IMR-90 (cell line): ENCODE results near the gene DUS1L. TPM values are rescaled to one million over a fixed set of nuclear protein-coding genes. Genes with fewer than 3 reads are reported as not detected.

ENCODE experiments used
- CHD1 ChIP-seq: IDR thresholded peaks from 2 replicates; pipeline ENCODE4 v1.6.1; 2012; ENCODE audit warnings: low read depth, low read length, improper control_type of control experiment
- FOS ChIP-seq: fragments of 150-350 bp; IDR thresholded peaks from 2 replicates; pipeline ENCODE4 v1.6.1; 2016; ENCODE audit warnings: low read depth, low read length
- MXI1 ChIP-seq: IDR thresholded peaks from 2 replicates; pipeline ENCODE4 v1.6.1; 2012; ENCODE audit warnings: low read depth, mild to moderate bottlenecking, low read length, moderate library complexity, borderline replicate concordance
- NFE2L2 ChIP-seq: fragments of 150-350 bp; IDR thresholded peaks from 2 replicates; pipeline ENCODE4 v1.6.1; 2016; ENCODE audit warnings: low read depth, mild to moderate bottlenecking, low read length
- polyA plus RNA-seq, 3 experiments: library from polyadenylated mRNA; depleted of rRNA; stranded (reverse); fragments of >200 nt; gene quantifications; 2 replicates each; pipeline ENCODE4 v1.2.3, GENCODE V29; 2012; ENCODE audit warnings: low replicate concordance in 1 of 3
- total RNA-seq: library from RNA; depleted of rRNA; stranded (reverse); fragments of >200 nt; gene quantifications from 2 replicates; pipeline ENCODE4 v1.2.3, GENCODE V29; 2012
- TF ChIP-seq, protein P1 (sequence below): conservative IDR thresholded peaks from 2 replicates; pipeline ENCODE4 v1.5.1; 2012; ENCODE audit warnings: mild to moderate bottlenecking, low read depth, low read length, improper control_type of control experiment

DUS1L gene
- total and polyA plus RNA-seq, 2 of the 4 experiments (the other 2 are of a cell fraction): 29.0 to 76.9 TPM

DNA sequence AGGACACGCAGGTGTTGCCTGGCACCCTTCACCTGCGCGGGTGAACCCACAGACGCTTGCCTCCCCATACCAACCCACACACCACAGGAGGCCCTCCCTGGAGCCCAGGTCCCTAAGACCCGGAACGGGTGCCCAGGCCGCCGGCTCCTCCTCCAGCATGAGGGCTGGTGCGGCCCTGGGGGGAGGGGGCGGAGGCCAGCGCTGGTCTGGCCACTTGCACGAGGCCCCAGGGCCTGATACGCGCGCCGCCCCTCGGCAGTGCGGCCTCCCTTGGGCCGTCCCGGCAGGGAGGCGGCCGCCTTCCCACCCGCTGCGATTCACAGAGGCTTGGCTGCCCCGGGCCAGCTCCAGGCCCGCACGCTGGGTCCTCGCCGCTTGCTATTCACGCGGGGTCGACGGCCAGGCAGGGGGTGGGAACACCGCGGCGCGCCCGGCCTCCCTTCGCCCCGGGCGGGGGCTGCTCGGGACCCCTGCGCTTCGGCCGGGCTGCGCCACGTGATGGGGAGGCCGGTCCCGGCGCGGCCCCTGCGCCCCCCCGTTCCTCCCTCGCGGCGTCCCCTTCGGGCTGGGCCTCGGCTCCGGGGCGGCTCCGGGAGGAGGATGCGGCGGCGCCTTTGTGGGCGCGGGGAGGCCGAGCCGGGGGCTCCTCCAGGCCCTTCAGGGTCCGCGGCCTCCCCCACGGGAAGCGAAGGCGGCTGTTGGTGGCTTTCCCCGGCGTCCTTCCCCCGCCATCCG, 31.7 kb upstream of the DUS1L start (continued):
- peak; percentile 88 for TF ChIP-seq MXI1
- TF ChIP-seq, protein P1, sequence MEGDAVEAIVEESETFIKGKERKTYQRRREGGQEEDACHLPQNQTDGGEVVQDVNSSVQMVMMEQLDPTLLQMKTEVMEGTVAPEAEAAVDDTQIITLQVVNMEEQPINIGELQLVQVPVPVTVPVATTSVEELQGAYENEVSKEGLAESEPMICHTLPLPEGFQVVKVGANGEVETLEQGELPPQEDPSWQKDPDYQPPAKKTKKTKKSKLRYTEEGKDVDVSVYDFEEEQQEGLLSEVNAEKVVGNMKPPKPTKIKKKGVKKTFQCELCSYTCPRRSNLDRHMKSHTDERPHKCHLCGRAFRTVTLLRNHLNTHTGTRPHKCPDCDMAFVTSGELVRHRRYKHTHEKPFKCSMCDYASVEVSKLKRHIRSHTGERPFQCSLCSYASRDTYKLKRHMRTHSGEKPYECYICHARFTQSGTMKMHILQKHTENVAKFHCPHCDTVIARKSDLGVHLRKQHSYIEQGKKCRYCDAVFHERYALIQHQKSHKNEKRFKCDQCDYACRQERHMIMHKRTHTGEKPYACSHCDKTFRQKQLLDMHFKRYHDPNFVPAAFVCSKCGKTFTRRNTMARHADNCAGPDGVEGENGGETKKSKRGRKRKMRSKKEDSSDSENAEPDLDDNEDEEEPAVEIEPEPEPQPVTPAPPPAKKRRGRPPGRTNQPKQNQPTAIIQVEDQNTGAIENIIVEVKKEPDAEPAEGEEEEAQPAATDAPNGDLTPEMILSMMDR: no peak
- TF ChIP-seq CHD1: no peak
- no peak for TF ChIP-seq NFE2L2
- TF ChIP-seq FOS: no peak
